Renal pelvis (tissue), 12 donors: ENCODE results near the gene MYH8. TPM values are rescaled to one million over a fixed set of nuclear protein-coding genes. Genes with fewer than 3 reads are reported as not detected.

ENCODE experiments used
- DNase-seq: peaks from one replicate; pipeline ENCODE4 v3.0.0-alpha.2; 2013
- long read RNA-seq, 16 experiments: transcript quantifications; one replicate each; lab custom pipeline, GENCODE V29; 2026
- polyA plus RNA-seq, 3 donors: library from polyadenylated mRNA; unstranded; fragments of 120-200 nt; gene quantifications; one replicate each; pipeline ENCODE4 v1.2.1, GENCODE V29; 2013; ENCODE audit not compliant: insufficient read length in 3 of 3

MYH8 gene
- polyA plus RNA-seq = 1 to 10 TPM in 1 of 3 donors, under 1 TPM in 2; 0.64 to 2.2 (median 0.92) TPM
- long read RNA-seq, donor 1, partial matches to known transcripts = 6 of 6 reads
- long read RNA-seq, donor 1, other reads (novel, unspliced or antisense) = 0 of 6 reads
- long read RNA-seq, donor 2 = 0 reads
- long read RNA-seq, donor 3, partial matches to known transcripts = 6 of 6 reads
- long read RNA-seq, donor 3, other reads (novel, unspliced or antisense) = 0 of 6 reads
- long read RNA-seq, donor 4, partial matches to known transcripts = 10 of 10 reads
- long read RNA-seq, donor 4, other reads (novel, unspliced or antisense) = 0 of 10 reads
- long read RNA-seq, donor 5 = 0 reads
- long read RNA-seq, donor 6, partial matches to known transcripts = 5 of 5 reads
- long read RNA-seq, donor 6, other reads (novel, unspliced or antisense) = 0 of 5 reads
- long read RNA-seq, donor 7 = 0 reads
- long read RNA-seq, donor 8 = 0 reads
- long read RNA-seq, donor 9, partial matches to known transcripts = 12 of 12 reads
- long read RNA-seq, donor 9, other reads (novel, unspliced or antisense) = 0 of 12 reads
- long read RNA-seq, donor 10, partial matches to known transcripts = 8 of 8 reads
- long read RNA-seq, donor 10, other reads (novel, unspliced or antisense) = 0 of 8 reads
- long read RNA-seq, donor 11, partial matches to known transcripts = 7 of 7 reads
- long read RNA-seq, donor 11, other reads (novel, unspliced or antisense) = 0 of 7 reads
- long read RNA-seq, donor 12 = 0 reads
- long read RNA-seq, donor 13 = 0 reads
- long read RNA-seq, donor 14 = 0 reads
- long read RNA-seq, donor 15 = 0 reads
- long read RNA-seq, donor 16, partial matches to known transcripts = 5 of 5 reads
- long read RNA-seq, donor 16, other reads (novel, unspliced or antisense) = 0 of 5 reads

- no peak for DNase-seq
These were observed at the start of gene MYH8 for GRCh38 chr17:10421900-10422542. TSS of gene MYH8 (minus strand) at chr17:10421950. CDS start at chr17:10420227, 1,723 bp downstream.

- no peak for DNase-seq
These were observed 47.7 kb upstream of the MYH8 start, which contains the start of gene MYH4 for GRCh38 chr17:10469459-10469858. TSS of gene MYH4 (minus strand) at chr17:10469559. CDS start at chr17:10466745, 2,814 bp downstream.

GRCh38 chr17:10463402-10463801 is 41.7 kb upstream of the MYH8 start:
- no peak for DNase-seq

GRCh38 chr17:10460062-10460461 is 38.3 kb upstream of the MYH8 start:
- no peak for DNase-seq

- peak; percentile 46 for DNase-seq
These were observed 37.0 kb upstream of the MYH8 start for GRCh38 chr17:10458701-10459100.

- no peak for DNase-seq
These were observed 36.2 kb upstream of the MYH8 start for GRCh38 chr17:10457952-10458351.

- no peak for DNase-seq
These were observed 25.5 kb upstream of the MYH8 start for GRCh38 chr17:10447026-10447931.

- DNase-seq = no peak
These were observed 18.1 kb upstream of the MYH8 start for GRCh38 chr17:10439816-10440215.

GRCh38 chr17:10435096-10435495 is 13.3 kb upstream of the MYH8 start:
- no peak for DNase-seq

- no peak for DNase-seq
These were observed 7.8 kb upstream of the MYH8 start for GRCh38 chr17:10429421-10430045.

- DNase-seq = no peak
These were observed 7.0 kb upstream of the MYH8 start for GRCh38 chr17:10428781-10429180.

GRCh38 chr17:10421211-10421610 is 539 bp downstream of the MYH8 start:
- DNase-seq = no peak

GRCh38 chr17:10420811-10421210 is 939 bp downstream of the MYH8 start:
- no peak for DNase-seq

GRCh38 chr17:10417431-10417830 is 4.3 kb downstream of the MYH8 start:
- DNase-seq = no peak

GRCh38 chr17:10415161-10415560 is 6.6 kb downstream of the MYH8 start:
- no peak for DNase-seq

GRCh38 chr17:10403589-10403988 is 18.2 kb downstream of the MYH8 start:
- no peak for DNase-seq

- DNase-seq = no peak
These were observed 23.4 kb downstream of the MYH8 start for GRCh38 chr17:10398352-10398751.

GRCh38 chr17:10396524-10397163 is 25.1 kb downstream of the MYH8 start:
- no peak for DNase-seq

- DNase-seq = no peak
These were observed 27.4 kb downstream of the MYH8 start for GRCh38 chr17:10394201-10394887.
